GM12878 (cell line): ENCODE data around the gene TAF11. TPM values are rescaled to one million over a fixed set of nuclear protein-coding genes. Genes with fewer than 3 reads are reported as not detected.

Source experiments
- ATAC-seq: fragments of 200-7000 bp; cut with Tn5 transposase; 3 replicates; pipeline ENCODE4 v1.9.1; 2020; ENCODE audit warnings: mild to moderate bottlenecking, moderate library complexity
- BruUV-seq: library from RNA; stranded (reverse); fragments of 400-500 nt; replicated peaks from 2 replicates; lab custom pipeline; 2021; lab: Mats Ljungman, UMichigan
- CTCF ChIA-PET: fragments of 300-600 bp; sonication (Branson Sonifier 250); formaldehyde crosslinking; extraction: SDS; loops from one replicate; lab custom pipeline; 2021; ENCODE audit warnings: inconsistent platforms; lab: Yijun Ruan, JAX
- POLR2A ChIA-PET: fragments of 350-600 bp; formaldehyde crosslinking; extraction: SDS; loops from one replicate; lab custom pipeline; 2021; ENCODE audit warnings: inconsistent platforms; lab: Charles Lee
- RAD21 ChIA-PET: fragments of 300-600 bp; sonication (Branson Sonifier 250); formaldehyde crosslinking; loops from one replicate; lab custom pipeline; 2023; ENCODE audit warnings: antibody characterized with exemption; ENCODE audit not compliant: unreplicated experiment; lab: Charles Lee
- SMC1A ChIA-PET: fragments of 300-600 bp; sonication (Branson Sonifier 250); formaldehyde crosslinking; loops from one replicate; lab custom pipeline; 2023; ENCODE audit not compliant: unreplicated experiment, uncharacterized antibody; lab: Charles Lee
- DNase-seq: peaks from one replicate; pipeline ENCODE4 v3.0.0-alpha.2; 2011; ENCODE audit warnings: low read depth, low spot score
- FAIRE-seq: peaks from 3 replicates; lab custom pipeline; 2011; peaks lifted over from hg19 to GRCh38; lab: Jason Lieb, UNC
- H2AFZ ChIP-seq: 2 replicates; pipeline ENCODE4 v1.6.0; 2011; ENCODE audit warnings: low read depth, low read length, control low read depth; ENCODE audit not compliant: control insufficient read depth
- H3K27ac ChIP-seq: 2 replicates; pipeline ENCODE4 v1.5.1; 2011; ENCODE audit warnings: control low read depth; ENCODE audit not compliant: control insufficient read depth, insufficient read depth
- H3K27me3 ChIP-seq, 2 experiments: replicated peaks in 1 of 2; 2 replicates each; pipeline versions ENCODE4 v1.6.0 to v1.6.1; 2011; ENCODE audit warnings: low read length in 1 of 2; ENCODE audit not compliant: control insufficient read depth in 2 of 2, insufficient read depth in 2 of 2
- H3K36me3 ChIP-seq, 2 experiments: 2 replicates each; pipeline ENCODE4 v1.5.1; 2011; ENCODE audit warnings: low read length in 1 of 2; ENCODE audit not compliant: control insufficient read depth in 2 of 2, insufficient read depth in 2 of 2
- H3K4me1 ChIP-seq: 2 replicates; pipeline ENCODE4 v1.6.1; 2011; ENCODE audit warnings: mild to moderate bottlenecking, low read length, moderate library complexity, mixed read lengths; ENCODE audit not compliant: control insufficient read depth, insufficient read depth
- H3K4me2 ChIP-seq: 2 replicates; pipeline ENCODE4 v1.6.0; 2011; ENCODE audit warnings: control low read depth; ENCODE audit not compliant: control insufficient read depth, insufficient read depth
- H3K4me3 ChIP-seq: fragments of 200-600 bp; sonication (generic); 2 replicates; pipeline ENCODE4 v1.5.1; 2016
- H3K79me2 ChIP-seq: 2 replicates; pipeline ENCODE4 v1.6.0; 2011; ENCODE audit warnings: low read length; ENCODE audit not compliant: control insufficient read depth, insufficient read depth
- H3K9ac ChIP-seq: 2 replicates; pipeline ENCODE4 v1.8.0; 2011; ENCODE audit warnings: low read length, control low read depth, mixed read lengths; ENCODE audit not compliant: control insufficient read depth, insufficient read depth
- H3K9me3 ChIP-seq: replicated peaks from 3 replicates; pipeline ENCODE4 v1.5.1; 2011; ENCODE audit warnings: mild to moderate bottlenecking, low read length; ENCODE audit not compliant: control insufficient read depth, insufficient read depth
- H4K20me1 ChIP-seq: 2 replicates; pipeline ENCODE4 v1.6.0; 2011; ENCODE audit not compliant: control insufficient read depth, insufficient read depth
- ASH2L ChIP-seq: fragments of 300-600, 200-600 bp; sonication (generic); IDR thresholded peaks from 2 replicates; pipeline ENCODE4 v1.6.1; 2017; ENCODE audit warnings: low read depth, mild to moderate bottlenecking, borderline replicate concordance
- BCL11A ChIP-seq: IDR thresholded peaks from 2 replicates; pipeline ENCODE4 v1.6.1; 2011; ENCODE audit warnings: low read depth, low read length
- BMI1 ChIP-seq: fragments of 450-650 bp; IDR thresholded peaks from 2 replicates; pipeline ENCODE4 v1.6.1; 2016; ENCODE audit warnings: mild to moderate bottlenecking, moderate library complexity, borderline replicate concordance
- DPF2 ChIP-seq: fragments of 450-650 bp; IDR thresholded peaks from 2 replicates; pipeline ENCODE4 v1.6.1; 2017; ENCODE audit warnings: mild to moderate bottlenecking
- EZH2 ChIP-seq: IDR thresholded peaks from 2 replicates; pipeline ENCODE4 v1.6.1; 2012; ENCODE audit warnings: low read depth, mild to moderate bottlenecking, control low read depth, inconsistent platforms, low read length, borderline replicate concordance; ENCODE audit not compliant: control insufficient read depth
- FOS ChIP-seq: IDR thresholded peaks from 3 replicates; pipeline ENCODE4 v1.6.1; 2011; ENCODE audit warnings: borderline replicate concordance; ENCODE audit not compliant: insufficient read length; ENCODE audit errors: extremely low read depth
- IKZF2 ChIP-seq, 2 experiments: fragments of 450-650 bp; IDR thresholded peaks; 2 replicates each; pipeline ENCODE4 v1.6.1; 2017; ENCODE audit warnings: mild to moderate bottlenecking in 2 of 2, moderate library complexity in 2 of 2
- KLF5 ChIP-seq: fragments of 450-650 bp; IDR thresholded peaks from 2 replicates; pipeline ENCODE4 v1.6.1; 2014; ENCODE audit warnings: mild to moderate bottlenecking; ENCODE audit not compliant: partially characterized antibody
- MEF2A ChIP-seq: IDR thresholded peaks from 2 replicates; pipeline ENCODE4 v1.6.1; 2011; ENCODE audit warnings: low read depth, mild to moderate bottlenecking, low read length, moderate library complexity; ENCODE audit not compliant: insufficient read depth
- MEF2B ChIP-seq: fragments of 450-650 bp; IDR thresholded peaks from 2 replicates; pipeline ENCODE4 v1.6.1; 2018; ENCODE audit warnings: mild to moderate bottlenecking, moderate library complexity; ENCODE audit not compliant: partially characterized antibody, poor library complexity, severe bottlenecking
- MLLT1 ChIP-seq: fragments of 450-650 bp; IDR thresholded peaks from 2 replicates; pipeline ENCODE4 v1.6.1; 2016; ENCODE audit warnings: mild to moderate bottlenecking
- NR2C1 ChIP-seq: fragments of 450-650 bp; IDR thresholded peaks from 2 replicates; pipeline ENCODE4 v1.6.1; 2017; ENCODE audit warnings: antibody characterized with exemption, mild to moderate bottlenecking, moderate library complexity
- SIN3A ChIP-seq: IDR thresholded peaks from 2 replicates; pipeline ENCODE4 v1.6.1; 2012; ENCODE audit warnings: low read depth, low read length, improper control_type of control experiment
- STAT1 ChIP-seq: fragments of 450-650 bp; conservative IDR thresholded peaks from 2 replicates; pipeline ENCODE4 v1.6.1; 2014; ENCODE audit warnings: antibody characterized with exemption, mild to moderate bottlenecking
- TCF12 ChIP-seq: IDR thresholded peaks from 2 replicates; pipeline ENCODE4 v1.6.1; 2011; ENCODE audit warnings: low read depth, mild to moderate bottlenecking, low read length
- TCF7 ChIP-seq: IDR thresholded peaks from 2 replicates; pipeline ENCODE4 v1.6.1; 2014; ENCODE audit warnings: antibody characterized with exemption, borderline replicate concordance
- ZBTB33 ChIP-seq: fragments of 450-650 bp; IDR thresholded peaks from 2 replicates; pipeline ENCODE4 v1.6.1; 2017; ENCODE audit warnings: mild to moderate bottlenecking
- ZNF24 ChIP-seq: fragments of 450-650 bp; IDR thresholded peaks from 2 replicates; pipeline ENCODE4 v1.6.1; 2017; ENCODE audit warnings: antibody characterized with exemption, mild to moderate bottlenecking
- WGBS: methylation state at CpG from one replicate; pipeline ENCODE4 v1.1.6; 2016; ENCODE audit warnings: low lambda C conversion rate; ENCODE audit not compliant: insufficient replicate concordance, insufficient coverage; ENCODE audit errors: missing lambda C conversion rate; 5-methylcytosine and 5-hydroxymethylcytosine counted together
- in situ Hi-C: fragments of 300-500 bp; cut with MboI; formaldehyde crosslinking; loops from 9 replicates; pipeline ENCODE4 v1.14.3; 2018; ENCODE audit warnings: mixed read lengths
- intact Hi-C: fragments of 100-400 bp; cut with micrococcal nuclease; formaldehyde crosslinking; loops from one replicate; pipeline ENCODE4 v1.14.2; 2022; ENCODE audit not compliant: unreplicated experiment
- polyA plus RNA-seq, 11 experiments: library from polyadenylated mRNA; depleted of rRNA in 4 of 11; unstranded in 6 of 11; stranded (reverse) in 5 of 11; fragments of >200 nt; fragmentation: Nextera tagmentation in 4 of 11; fragmentation: Illumina TruSeq in 1 of 11; extraction: Ambion mirVana in 4 of 11; extraction: Trizol in 1 of 11; gene quantifications; 1 replicate in 1 of 11; 2 replicates in 10 of 11; pipeline versions ENCODE4 v1.2.1 to v1.2.3, GENCODE V29; 2011 to 2016; ENCODE audit warnings: inconsistent platforms in 2 of 11, missing spikeins in 2 of 11, low read depth in 1 of 11
- total RNA-seq, 4 experiments: library from RNA; depleted of rRNA in 3 of 4; stranded (reverse); fragments of >200 nt in 3 of 4; fragmentation: Illumina TruSeq in 1 of 4; extraction: Trizol in 1 of 4; gene quantifications; 2 replicates each; pipeline versions ENCODE4 v1.2.1 to v1.2.3, GENCODE V29; 2013 to 2021
- TF ChIP-seq, protein P1 (sequence below): IDR thresholded peaks from 2 replicates; pipeline ENCODE4 v1.6.1; 2012; ENCODE audit warnings: low read depth, low read length, improper control_type of control experiment

Gene TAF11
- total and polyA plus RNA-seq, 10 of the 15 experiments (the other 5 are each of a cell fraction or from before 2014, with no cell fraction given), result 24.6 to 59.2 (median 32.0) TPM

GRCh38 chr6:34865107-34865506 is 22.7 kb downstream of the TAF11 start:
- H2AFZ ChIP-seq, result no peak overlapping the region
- no peaks in the 10 kb centered on the region for H3K4me1 ChIP-seq
- no peak overlapping the region for H3K4me3 ChIP-seq
- no peaks in the 10 kb centered on the region for H3K79me2 ChIP-seq
- WGBS, result 65% methylated on average over 3 of the region's 3 CpGs
- FAIRE-seq, result no peak
- H4K20me1 ChIP-seq, result no peaks in the 10 kb centered on the region
- no peak overlapping the region for H3K4me2 ChIP-seq
- ChIA-PET RAD21 (no interaction called here), CTCF (no interaction called here), SMC1A (no interaction called here), POLR2A (no interaction called here)
- H3K9me3 ChIP-seq, result no peaks in the 10 kb centered on the region
- H3K9ac ChIP-seq, result no peak overlapping the region
- intact Hi-C loops, result no loop called here
- H3K27ac ChIP-seq, result no peak overlapping the region
- ATAC-seq, result no peak
- TF ChIP-seq NR2C1 (no peak), SIN3A (no peak), ZNF24 (no peak), STAT1 (no peak), ASH2L (no peak), DPF2 (no peak), ZBTB33 (no peak), FOS (no peak), BMI1 (no peak), IKZF2 (IDR thresholded peaks at IDR 0.05) (no peak), TCF12 (no peak), EZH2 (no peak), KLF5 (no peak), MEF2A (no peak), MLLT1 (no peak), MEF2B (no peak), TCF7 (no peak), BCL11A (no peak)
- TF ChIP-seq, protein P1, sequence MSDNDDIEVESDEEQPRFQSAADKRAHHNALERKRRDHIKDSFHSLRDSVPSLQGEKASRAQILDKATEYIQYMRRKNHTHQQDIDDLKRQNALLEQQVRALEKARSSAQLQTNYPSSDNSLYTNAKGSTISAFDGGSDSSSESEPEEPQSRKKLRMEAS, result no peak
- H3K36me3 ChIP-seq, result peaks cover 6% of the 10 kb centered on the region in 2 experiments; a peak in 3 of 4 replicates
- BruUV-seq, result no TSS peak
- in situ Hi-C loops, result no loop called here
- no peak for DNase-seq
- H3K27me3 ChIP-seq, result no peaks in the 10 kb centered on the region
